H1 (cell line): ENCODE measurements around the gene DYSF. TPM values are rescaled to one million over a fixed set of nuclear protein-coding genes. Genes with fewer than 3 reads are reported as not detected.

ENCODE experiments used
- CTCF ChIA-PET: fragments of 300-600 bp; sonication (Branson Sonifier 250); formaldehyde crosslinking; loops from one replicate; lab custom pipeline; 2021; ENCODE audit not compliant: partially characterized antibody; lab: Charles Lee
- POLR2A ChIA-PET: fragments of 300-600 bp; sonication (Branson Sonifier 250); formaldehyde crosslinking; loops from one replicate; lab custom pipeline; 2021; ENCODE audit warnings: inconsistent platforms; ENCODE audit not compliant: partially characterized antibody; lab: Charles Lee
- DNase-seq, 2 experiments: peaks; one replicate each; pipeline versions ENCODE4 v3.0.0 to v3.0.0-alpha.2; 2010 to 2022; ENCODE audit warnings: low spot score in 2 of 2, low read depth in 1 of 2, mixed read lengths in 1 of 2
- FAIRE-seq: peaks from 2 replicates; lab custom pipeline; 2011; peaks lifted over from hg19 to GRCh38; lab: Jason Lieb, UNC
- H2AFZ ChIP-seq: 2 replicates; pipeline ENCODE4 v1.8.1; 2012; ENCODE audit warnings: low read length, inconsistent platforms
- H2AK5ac ChIP-seq: 2 replicates; pipeline ENCODE4 v1.6.1; 2013; ENCODE audit warnings: low read depth, low read length
- H2BK120ac ChIP-seq: replicated peaks from 2 replicates; pipeline ENCODE3; 2013; ENCODE audit warnings: low read depth, low read length, inconsistent platforms
- H2BK12ac ChIP-seq: 2 replicates; pipeline ENCODE4 v1.6.1; 2013; ENCODE audit warnings: low read depth, low read length
- H2BK15ac ChIP-seq: 2 replicates; pipeline ENCODE4 v1.6.1; 2013; ENCODE audit warnings: low read length
- H2BK20ac ChIP-seq: 2 replicates; pipeline ENCODE4 v1.6.1; 2013; ENCODE audit warnings: low read length
- H2BK5ac ChIP-seq: 2 replicates; pipeline ENCODE4 v1.6.1; 2013; ENCODE audit warnings: low read depth, low read length
- H3K14ac ChIP-seq: 2 replicates; pipeline ENCODE4 v1.6.1; 2013; ENCODE audit warnings: inconsistent platforms; ENCODE audit not compliant: insufficient read length
- H3K18ac ChIP-seq: 2 replicates; pipeline ENCODE4 v1.6.1; 2013; ENCODE audit warnings: low read length; ENCODE audit errors: extremely low read depth
- H3K23ac ChIP-seq: 2 replicates; pipeline ENCODE4 v1.6.1; 2013; ENCODE audit warnings: inconsistent platforms; ENCODE audit not compliant: insufficient read length
- H3K23me2 ChIP-seq: 2 replicates; pipeline ENCODE4 v1.6.1; 2013; ENCODE audit warnings: low read depth, low read length
- H3K27ac ChIP-seq: 2 replicates; pipeline ENCODE4 v1.6.1; 2011; ENCODE audit warnings: low read depth, low read length, inconsistent platforms
- H3K27me3 ChIP-seq, 4 experiments: replicated peaks in 1 of 4; 1 replicate in 1 of 4; 2 replicates in 3 of 4; pipeline versions ENCODE4 v1.6.1 to v1.8.1; 2011 to 2013; ENCODE audit warnings: low read length in 3 of 4, mild to moderate bottlenecking in 3 of 4, inconsistent platforms in 2 of 4, mixed read lengths in 2 of 4, moderate library complexity in 1 of 4; ENCODE audit not compliant: control insufficient read depth in 3 of 4, insufficient read depth in 3 of 4; ENCODE audit errors: extremely low read depth in 1 of 4
- H3K36me3 ChIP-seq, 4 experiments: 2 replicates each; pipeline versions ENCODE4 v1.6.1 to v1.8.1; 2011 to 2013; ENCODE audit warnings: mild to moderate bottlenecking in 4 of 4, low read length in 3 of 4, moderate library complexity in 2 of 4, control low read depth in 1 of 4, inconsistent platforms in 1 of 4; ENCODE audit not compliant: insufficient read depth in 4 of 4, control insufficient read depth in 2 of 4
- H3K4ac ChIP-seq: replicated peaks from 2 replicates; pipeline ENCODE3; 2013; ENCODE audit warnings: low read length, low read depth, mixed read lengths, inconsistent platforms; ENCODE audit not compliant: insufficient read length
- H3K4me1 ChIP-seq, 4 experiments: replicated peaks in 1 of 4; 1 replicate in 1 of 4; 2 replicates in 3 of 4; pipeline versions ENCODE4 v1.6.1 to v1.8.1; 2011 to 2013; ENCODE audit warnings: low read length in 3 of 4, inconsistent platforms in 2 of 4, mixed read lengths in 1 of 4; ENCODE audit not compliant: insufficient read depth in 4 of 4, control insufficient read depth in 3 of 4
- H3K4me2 ChIP-seq, 2 experiments: 2 replicates each; pipeline versions ENCODE4 v1.6.1 to v1.8.1; 2011 to 2013; ENCODE audit warnings: low read depth in 2 of 2, low read length in 2 of 2, control low read depth in 1 of 2, inconsistent platforms in 1 of 2, mild to moderate bottlenecking in 1 of 2; ENCODE audit not compliant: insufficient read depth in 1 of 2
- H3K4me3 ChIP-seq, 4 experiments: fragments of 200-600, 300-600 bp in 1 of 4; sonication (generic), shearing (Covaris generic), sonication (Bioruptor Twin) in 1 of 4; 2 replicates each; pipeline versions ENCODE4 v1.5.1 to v1.8.1; 2011 to 2016; ENCODE audit warnings: low read length in 4 of 4, low read depth in 3 of 4, control low read depth in 2 of 4, inconsistent platforms in 2 of 4, mild to moderate bottlenecking in 2 of 4, mixed read lengths in 1 of 4, moderate library complexity in 1 of 4; ENCODE audit not compliant: insufficient read depth in 2 of 4; ENCODE audit errors: extremely low read depth in 1 of 4
- H3K56ac ChIP-seq: replicated peaks from 2 replicates; pipeline ENCODE3; 2013; ENCODE audit warnings: low read depth, mild to moderate bottlenecking, mixed read lengths, low read length, inconsistent platforms; ENCODE audit not compliant: insufficient read length
- H3K79me1 ChIP-seq: 2 replicates; pipeline ENCODE4 v1.6.1; 2013; ENCODE audit warnings: low read depth, low read length, control low read depth
- H3K79me2 ChIP-seq, 2 experiments: 2 replicates each; pipeline versions ENCODE4 v1.6.1 to v1.8.1; 2012 to 2013; ENCODE audit warnings: low read length in 2 of 2, mild to moderate bottlenecking in 2 of 2, inconsistent platforms in 1 of 2; ENCODE audit not compliant: insufficient read depth in 2 of 2, control insufficient read depth in 1 of 2
- H3K9ac ChIP-seq, 4 experiments: replicated peaks in 1 of 4; 1 replicate in 1 of 4; 2 replicates in 3 of 4; pipeline versions ENCODE4 v1.6.1 to v1.8.1; 2011 to 2013; ENCODE audit warnings: low read depth in 3 of 4, low read length in 3 of 4, control low read depth in 2 of 4, mild to moderate bottlenecking in 2 of 4, moderate library complexity in 2 of 4, inconsistent platforms in 1 of 4; ENCODE audit errors: extremely low read depth in 1 of 4
- H3K9me3 ChIP-seq, 2 experiments: 2 replicates each; pipeline versions ENCODE4 v1.6.1 to v1.8.1; 2012 to 2013; ENCODE audit warnings: mild to moderate bottlenecking in 2 of 2, moderate library complexity in 2 of 2, control low read depth in 1 of 2, inconsistent platforms in 1 of 2, low read depth in 1 of 2, low read length in 1 of 2, mixed read lengths in 1 of 2; ENCODE audit not compliant: insufficient read depth in 2 of 2
- H4K20me1 ChIP-seq, 2 experiments: replicated peaks in 1 of 2; 2 replicates each; pipeline versions ENCODE3 to v1.8.1; 2011 to 2013; ENCODE audit warnings: inconsistent platforms in 2 of 2, low read length in 2 of 2, mild to moderate bottlenecking in 1 of 2; ENCODE audit not compliant: insufficient read depth in 2 of 2, control insufficient read depth in 1 of 2
- H4K5ac ChIP-seq: 2 replicates; pipeline ENCODE4 v1.6.1; 2013; ENCODE audit warnings: low read length, low read depth, mixed read lengths, inconsistent platforms; ENCODE audit not compliant: insufficient read length
- H4K8ac ChIP-seq: 2 replicates; pipeline ENCODE4 v1.8.0; 2013; ENCODE audit warnings: mild to moderate bottlenecking, moderate library complexity, low read length, inconsistent platforms; ENCODE audit not compliant: insufficient read depth; ENCODE audit errors: extremely low read depth
- H4K91ac ChIP-seq: replicated peaks from 2 replicates; pipeline ENCODE3; 2013; ENCODE audit warnings: low read length, mixed read lengths, inconsistent platforms; ENCODE audit not compliant: insufficient read length
- CHD1 ChIP-seq: IDR thresholded peaks from 2 replicates; pipeline ENCODE4 v1.6.1; 2012; ENCODE audit warnings: low read depth, low read length, improper control_type of control experiment
- CHD2 ChIP-seq: IDR thresholded peaks from 2 replicates; pipeline ENCODE4 v1.6.1; 2012; ENCODE audit warnings: low read length, improper control_type of control experiment
- CREB1 ChIP-seq: IDR thresholded peaks from 2 replicates; pipeline ENCODE4 v1.6.1; 2012; ENCODE audit warnings: inconsistent platforms
- RBBP5 ChIP-seq: IDR thresholded peaks from 2 replicates; pipeline ENCODE4 v1.7.1; 2012; ENCODE audit warnings: low read depth, mild to moderate bottlenecking, inconsistent platforms, low read length, moderate library complexity, borderline replicate concordance
- TAF1 ChIP-seq: IDR thresholded peaks from 2 replicates; pipeline ENCODE4 v1.6.1; 2011; ENCODE audit warnings: mild to moderate bottlenecking, low read depth, low read length
- WGBS, 2 experiments: shearing (Covaris generic) in 1 of 2; methylation state at CpG; one replicate each; pipeline versions ENCODE4 v1.1.6 to v1.1.7; 2013 to 2015; ENCODE audit warnings: low lambda C conversion rate in 2 of 2, mixed read lengths in 2 of 2, inconsistent platforms in 1 of 2, low coverage in 1 of 2, missing lambda C conversion rate in 1 of 2; ENCODE audit not compliant: insufficient replicate concordance in 2 of 2, insufficient coverage in 1 of 2, insufficient read length in 1 of 2; ENCODE audit errors: extremely low coverage in 1 of 2, missing lambda C conversion rate in 1 of 2; 5-methylcytosine and 5-hydroxymethylcytosine counted together
- polyA plus RNA-seq, 7 experiments: library from polyadenylated mRNA; depleted of rRNA in 3 of 7; stranded (reverse) in 5 of 7; unstranded in 2 of 7; fragments of >200 nt in 5 of 7; fragments of 200-250 nt in 2 of 7; gene quantifications; 1 replicate in 5 of 7; 2 replicates in 1 of 7; 4 replicates in 1 of 7; pipeline versions ENCODE4 v1.2.1 to v1.2.3, GENCODE V29; 2011 to 2013; ENCODE audit warnings: missing spikeins in 2 of 7, mixed read lengths in 2 of 7
- total RNA-seq: library from RNA; stranded (reverse); fragmentation: NEBNext Ultra II Directional; extraction: Animal tissue kit (Norgen Biotek cat#: 25700); gene quantifications from 2 replicates; pipeline ENCODE4 v1.2.1, GENCODE V29; 2021

DYSF gene
- total and polyA plus RNA-seq, 2 of the 8 experiments (the other 6 are each of a cell fraction or from before 2014, with no cell fraction given) = 5.8 to 7.1 TPM

GRCh38 chr2:71635798-71636197 is 182.4 kb downstream of the DYSF start:
- H2BK120ac ChIP-seq = no peak overlapping the region
- no peak overlapping the region for H3K4me2 ChIP-seq
- peaks cover 0 to 6% (median 2%) of the 10 kb centered on the region in 4 experiments; a peak in 1 of 7 replicates for H3K4me1 ChIP-seq
- H3K14ac ChIP-seq = no peak overlapping the region
- DNase-seq = no peak
- H3K79me1 ChIP-seq = no peaks in the 10 kb centered on the region
- WGBS, 2 experiments = 94% methylated on average over 5 of the region's 5 CpGs; no CpG with 5 or more reads in 1 of the 2 experiments
- H3K27ac ChIP-seq = no peak overlapping the region
- no peak overlapping the region for H3K4ac ChIP-seq
- peaks cover 0 to 2% of the 10 kb centered on the region in 2 experiments for H4K20me1 ChIP-seq
- H3K56ac ChIP-seq = no peak overlapping the region
- H4K5ac ChIP-seq = no peak overlapping the region
- no peak overlapping the region for H2BK12ac ChIP-seq
- H3K23ac ChIP-seq = no peak overlapping the region
- no peak overlapping the region for H2BK20ac ChIP-seq
- no peaks in the 10 kb centered on the region for H3K27me3 ChIP-seq
- H2AK5ac ChIP-seq = no peak overlapping the region
- no peak overlapping the region for H4K8ac ChIP-seq
- H4K91ac ChIP-seq = no peak overlapping the region
- POLR2A ChIA-PET = no interaction called here
- no peak overlapping the region for H3K18ac ChIP-seq
- FAIRE-seq = no peak
- H3K36me3 ChIP-seq = no peaks in the 10 kb centered on the region
- H3K9me3 ChIP-seq = no peaks in the 10 kb centered on the region
- H3K23me2 ChIP-seq = no peaks in the 10 kb centered on the region
- no peaks in the 10 kb centered on the region for H3K79me2 ChIP-seq
- no peak overlapping the region for H3K4me3 ChIP-seq
- no peak overlapping the region for H2AFZ ChIP-seq
- CTCF ChIA-PET = no interaction called here
- H2BK15ac ChIP-seq = no peak overlapping the region
- H3K9ac ChIP-seq = no peak overlapping the region
- no peak overlapping the region for H2BK5ac ChIP-seq
- TF ChIP-seq TAF1 (no peak), CHD1 (no peak), CHD2 (no peak), RBBP5 (no peak), CREB1 (no peak)
